Ishikawa (cell line): ENCODE results near the gene MAP3K4.

Experiments used
- EGR1 ChIP-seq: IDR thresholded peaks from 2 replicates; pipeline ENCODE4 v1.6.1; 2012
- EP300 ChIP-seq: IDR thresholded peaks from 2 replicates; pipeline ENCODE4 v1.6.1; 2012; ENCODE audit warnings: borderline replicate concordance
- FOXM1 ChIP-seq: IDR thresholded peaks from 2 replicates; pipeline ENCODE4 v1.6.1; 2012; ENCODE audit warnings: low read depth, borderline replicate concordance
- TAF1 ChIP-seq: IDR thresholded peaks from 2 replicates; pipeline ENCODE4 v1.6.1; 2012; ENCODE audit warnings: low read depth, mild to moderate bottlenecking
- TEAD4 ChIP-seq: IDR thresholded peaks from 2 replicates; pipeline ENCODE4 v1.6.1; 2012
- YY1 ChIP-seq: IDR thresholded peaks from 2 replicates; pipeline ENCODE4 v1.6.1; 2012; ENCODE audit warnings: low read depth
- ZBTB7A ChIP-seq: IDR thresholded peaks from 2 replicates; pipeline ENCODE4 v1.6.1; 2012; ENCODE audit warnings: low read depth
- TF ChIP-seq, protein P1 (sequence below): IDR thresholded peaks from 2 replicates; pipeline ENCODE4 v1.6.1; 2012

DNA sequence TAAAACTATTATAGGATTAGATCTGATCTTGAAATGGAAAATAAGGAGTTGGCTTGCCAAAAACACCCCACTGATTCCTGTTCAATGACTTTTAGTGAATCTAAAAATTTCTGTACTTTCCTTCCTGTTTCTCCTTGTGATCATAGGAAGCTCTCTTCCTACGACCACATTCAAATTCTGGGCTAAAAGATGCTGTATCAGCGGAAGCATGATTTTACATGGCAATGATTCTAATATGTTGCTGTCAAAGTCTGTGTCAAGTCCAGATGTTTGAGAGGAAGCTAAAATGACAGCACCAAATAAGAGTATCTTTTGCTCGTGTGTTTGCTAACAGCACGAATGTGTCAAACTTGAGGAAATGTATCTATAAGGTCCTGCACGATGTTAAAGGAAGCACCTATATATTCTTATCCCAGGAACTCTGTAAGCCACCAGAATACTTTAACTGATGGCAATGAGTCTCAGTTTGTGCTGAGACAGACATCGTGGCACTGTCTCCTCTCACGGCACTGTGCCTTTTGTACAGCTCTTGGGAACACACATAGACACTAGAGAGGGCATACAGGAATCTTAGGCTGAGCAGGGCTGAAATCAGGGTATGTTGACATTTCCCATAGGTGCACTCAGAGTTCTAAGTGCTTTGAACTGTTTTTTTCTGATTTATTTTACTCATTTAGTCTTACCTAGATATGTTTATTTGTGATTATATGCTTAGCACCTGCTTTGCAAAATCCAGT, 24.9 kb upstream of the MAP3K4 start:
- TF ChIP-seq YY1 (no peak), EP300 (no peak), EGR1 (no peak), TAF1 (no peak), FOXM1 (no peak), TEAD4 (no peak), ZBTB7A (no peak)
- TF ChIP-seq, protein P1, sequence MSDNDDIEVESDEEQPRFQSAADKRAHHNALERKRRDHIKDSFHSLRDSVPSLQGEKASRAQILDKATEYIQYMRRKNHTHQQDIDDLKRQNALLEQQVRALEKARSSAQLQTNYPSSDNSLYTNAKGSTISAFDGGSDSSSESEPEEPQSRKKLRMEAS, result no peak
